Measurements from ENCODE around the gene IGIP. TPM values are rescaled to one million over a fixed set of nuclear protein-coding genes. Genes with fewer than 3 reads are reported as not detected.

The IGIP gene
- total and polyA plus RNA-seq, 10 donors = 4.7 to 20.4 (median 11.2) TPM

- TF ChIP-seq CTCF (IDR thresholded peaks at IDR 0.05 in 8 of 11, conservative IDR thresholded peaks at IDR 0.05 in 3 of 11) (no peak), POLR2A (IDR thresholded peaks at IDR 0.05) (no peak), POLR2AphosphoS5 (IDR thresholded peaks at IDR 0.05) (no peak)
- peaks cover 6 to 37% (median 20%) of the 10 kb centered on the region in 6 donors for H3K4me1 ChIP-seq
- no peaks in the 10 kb centered on the region for H3K36me3 ChIP-seq
- intact Hi-C loops (cut with DNase I; ENCODE audit: low total_unique reads) = loop anchor here (5.0 kb wide), 1 partner anchor 64 kb away; no protein-coding TSS in a partner anchor
- no peak overlapping the region for H3K27ac ChIP-seq
- H3K4me3 ChIP-seq = no peak overlapping the region
- no peak for DNase-seq
- H3K27me3 ChIP-seq (replicated peaks in 1 of 7) = peaks cover 0 to 18% (median 8%) of the 10 kb centered on the region in 7 donors
- no peaks in the 10 kb centered on the region for H3K9me3 ChIP-seq
Measured at GRCh38 chr5:140141241-140141640, 15.5 kb downstream of the IGIP start.

GRCh38 chr5:140142246-140142645 is 16.5 kb downstream of the IGIP start:
- intact Hi-C loops (cut with DNase I; ENCODE audit: low total_unique reads) = loop anchor here (5.0 kb wide), 1 partner anchor 65 kb away; no protein-coding TSS in a partner anchor
- H3K36me3 ChIP-seq = no peaks in the 10 kb centered on the region
- DNase-seq = no peak
- 70 to 89% (median 87%) methylated on average over 4 to 5 of the region's 5 CpGs for WGBS, 5 donors
- no peak for TF ChIP-seq POLR2AphosphoS5 (IDR thresholded peaks at IDR 0.05)
- no peak for TF ChIP-seq CTCF (IDR thresholded peaks at IDR 0.05 in 8 of 11, conservative IDR thresholded peaks at IDR 0.05 in 3 of 11)
- no peak for TF ChIP-seq POLR2A (IDR thresholded peaks at IDR 0.05)
- peaks cover 10 to 47% (median 24%) of the 10 kb centered on the region in 6 donors for H3K4me1 ChIP-seq
- H3K4me3 ChIP-seq = no peak overlapping the region
- H3K27me3 ChIP-seq (replicated peaks in 1 of 7) = peaks cover 0 to 23% (median 8%) of the 10 kb centered on the region in 7 donors
- H3K9me3 ChIP-seq = no peaks in the 10 kb centered on the region
- H3K27ac ChIP-seq = no peak overlapping the region

GRCh38 chr5:140142856-140143255 is 17.1 kb downstream of the IGIP start:
- peaks cover 0 to 23% (median 8%) of the 10 kb centered on the region in 7 donors for H3K27me3 ChIP-seq (replicated peaks in 1 of 7)
- no peak for DNase-seq
- no peak overlapping the region for H3K27ac ChIP-seq
- WGBS, 5 donors = 88 to 97% (median 94%) methylated on average over 7 of the region's 7 CpGs
- intact Hi-C loops (cut with DNase I; ENCODE audit: low total_unique reads) = loop anchor here (5.0 kb wide), 1 partner anchor 66 kb away; no protein-coding TSS in a partner anchor
- H3K36me3 ChIP-seq = no peaks in the 10 kb centered on the region
- H3K4me3 ChIP-seq = no peak overlapping the region
- H3K9me3 ChIP-seq = no peaks in the 10 kb centered on the region
- no peak for TF ChIP-seq POLR2A (IDR thresholded peaks at IDR 0.05)
- TF ChIP-seq POLR2AphosphoS5 (IDR thresholded peaks at IDR 0.05) = no peak
- TF ChIP-seq CTCF (IDR thresholded peaks at IDR 0.05 in 8 of 11, conservative IDR thresholded peaks at IDR 0.05 in 3 of 11) = no peak
- peaks cover 10 to 48% (median 24%) of the 10 kb centered on the region in 6 donors for H3K4me1 ChIP-seq

- TF ChIP-seq POLR2A (IDR thresholded peaks at IDR 0.05) (no peak), CTCF (IDR thresholded peaks at IDR 0.05 in 8 of 11, conservative IDR thresholded peaks at IDR 0.05 in 3 of 11) (no peak), POLR2AphosphoS5 (IDR thresholded peaks at IDR 0.05) (no peak)
- WGBS, 5 donors = 92 to 98% (median 94%) methylated on average over 3 of the region's 3 CpGs
- peaks cover 0 to 23% (median 8%) of the 10 kb centered on the region in 7 donors for H3K27me3 ChIP-seq (replicated peaks in 1 of 7)
- no peak overlapping the region for H3K27ac ChIP-seq
- no peaks in the 10 kb centered on the region for H3K36me3 ChIP-seq
- H3K9me3 ChIP-seq = no peaks in the 10 kb centered on the region
- DNase-seq = no peak
- H3K4me3 ChIP-seq = no peak overlapping the region
- intact Hi-C loops (cut with DNase I; ENCODE audit: low total_unique reads) = loop anchor here (5.0 kb wide), 1 partner anchor 66 kb away; no protein-coding TSS in a partner anchor
- peaks cover 10 to 48% (median 24%) of the 10 kb centered on the region in 6 donors for H3K4me1 ChIP-seq
Measured at GRCh38 chr5:140143521-140144258, 18.0 kb downstream of the IGIP start.

Measured in spleen (tissue), 11 donors.